Natural killer cell (primary cell): ENCODE results near the gene ADRM1. TPM values are rescaled to one million over a fixed set of nuclear protein-coding genes. Genes with fewer than 3 reads are reported as not detected.

Experiments used
- ATAC-seq, 3 donors: fragments of 150-1000 bp in 2 of 3; fragments of 200-7000 bp in 1 of 3; cut with Tn5 transposase; 1 replicate in 1 of 3; 2 replicates in 2 of 3; pipeline ENCODE4 v1.10.0; 2021; ENCODE audit warnings: mild to moderate bottlenecking in 2 of 3, moderate library complexity in 2 of 3
- DNase-seq, 2 donors: peaks; one replicate each; pipeline versions ENCODE4 v3.0.0 to v3.0.0-alpha.2; 2013 to 2021; ENCODE audit warnings: mixed read lengths in 1 of 2
- H3K27ac ChIP-seq: one replicate; pipeline ENCODE4 v1.5.1; 2013; ENCODE audit warnings: mild to moderate bottlenecking, low read length
- H3K27me3 ChIP-seq: one replicate; pipeline ENCODE4 v1.6.1; 2013; ENCODE audit warnings: low read length; ENCODE audit not compliant: control insufficient read depth, insufficient read depth
- H3K36me3 ChIP-seq: one replicate; pipeline ENCODE4 v1.6.1; 2013; ENCODE audit warnings: low read length; ENCODE audit not compliant: control insufficient read depth, insufficient read depth
- H3K4me1 ChIP-seq: one replicate; pipeline ENCODE4 v1.6.1; 2013; ENCODE audit warnings: low read length; ENCODE audit not compliant: control insufficient read depth, insufficient read depth
- H3K4me3 ChIP-seq: one replicate; pipeline ENCODE4 v1.5.1; 2013; ENCODE audit warnings: low read length
- H3K9me3 ChIP-seq: one replicate; pipeline ENCODE4 v1.6.1; 2013; ENCODE audit warnings: low read length; ENCODE audit not compliant: control insufficient read depth, insufficient read depth
- H3K27ac Mint-ChIP-seq, 2 donors: one replicate each; pipeline ENCODE4 v1.8.0; 2022; ENCODE audit warnings: mild to moderate bottlenecking in 2 of 2, mixed read lengths in 2 of 2, moderate library complexity in 1 of 2
- H3K27me3 Mint-ChIP-seq, 2 donors: one replicate each; pipeline ENCODE4 v1.8.0; 2022; ENCODE audit warnings: low read depth in 2 of 2, mixed read lengths in 2 of 2
- H3K36me3 Mint-ChIP-seq: one replicate; pipeline ENCODE4 v1.8.0; 2022; ENCODE audit warnings: mixed read lengths
- H3K4me1 Mint-ChIP-seq, 2 donors: one replicate each; pipeline ENCODE4 v1.8.0; 2022; ENCODE audit warnings: mixed read lengths in 2 of 2
- H3K4me3 Mint-ChIP-seq: one replicate; pipeline ENCODE4 v1.8.0; 2022; ENCODE audit warnings: mild to moderate bottlenecking, moderate library complexity, mixed read lengths
- H3K9me3 Mint-ChIP-seq, 2 donors: one replicate each; pipeline ENCODE4 v1.8.0; 2022; ENCODE audit warnings: mixed read lengths in 2 of 2
- CTCF ChIP-seq: fragments of 200-600 bp; IDR thresholded peaks from one replicate; pipeline ENCODE4 v1.8.0; 2022; ENCODE audit warnings: antibody characterized with exemption
- WGBS: methylation state at CpG from one replicate; pipeline ENCODE4 v1.1.7; 2013; ENCODE audit warnings: missing lambda C conversion rate; ENCODE audit not compliant: insufficient coverage; 5-methylcytosine and 5-hydroxymethylcytosine counted together
- intact Hi-C: fragments of 100-400 bp; cut with micrococcal nuclease; formaldehyde crosslinking; loops from one replicate; pipeline ENCODE4 v1.14.2; 2022
- total RNA-seq, 4 donors: library from RNA; stranded (reverse); fragments of 120-200 nt in 1 of 4; gene quantifications; one replicate each; pipeline versions ENCODE4 v1.2.3 to v1.2.4, GENCODE V29; 2013 to 2022

ADRM1 gene
- total RNA-seq, 3 donors from 2014 or later (not counting 1 experiment from before 2014, with no cell fraction given) = 81.4 to 88.4 (median 84.6) TPM

- peaks cover 27 to 37% of the 10 kb centered on the region in 2 donors for H3K4me1 Mint-ChIP-seq
- no peak overlapping the region for H3K27ac Mint-ChIP-seq
- no peaks in the 10 kb centered on the region for H3K27me3 Mint-ChIP-seq
- Histone ChIP-seq H3K36me3 (peaks cover 41% of the 10 kb centered on the region), H3K4me3 (no peak overlapping the region), H3K9me3 (no peaks in the 10 kb centered on the region), H3K4me1 (peaks cover 30% of the 10 kb centered on the region), H3K27me3 (no peaks in the 10 kb centered on the region), H3K27ac (no peak overlapping the region)
- intact Hi-C loops = no loop called here
- H3K9me3 Mint-ChIP-seq = no peaks in the 10 kb centered on the region
- no peak for ATAC-seq
- WGBS = 96% methylated on average over 27 of the region's 27 CpGs
- no peak for TF ChIP-seq CTCF
- no peak for DNase-seq
- H3K36me3 Mint-ChIP-seq = no peaks in the 10 kb centered on the region
- no peak overlapping the region for H3K4me3 Mint-ChIP-seq
These were observed 3.8 kb downstream of the ADRM1 start for GRCh38 chr20:62306414-62307187.

GRCh38 chr20:62307226-62308101 is 4.7 kb downstream of the ADRM1 start:
- DNase-seq = no peak
- peaks cover 25% of the 10 kb centered on the region for H3K4me1 ChIP-seq
- Mint-ChIP-seq H3K9me3 (no peaks in the 10 kb centered on the region), H3K4me3 (no peak overlapping the region), H3K27me3 (no peaks in the 10 kb centered on the region), H3K4me1 (peaks cover 21 to 28% of the 10 kb centered on the region in 2 donors), H3K27ac (no peak overlapping the region), H3K36me3 (no peaks in the 10 kb centered on the region)
- 97% methylated on average over 42 of the region's 42 CpGs for WGBS
- TF ChIP-seq CTCF = no peak
- no peak overlapping the region for H3K4me3 ChIP-seq
- H3K27me3 ChIP-seq = no peaks in the 10 kb centered on the region
- peaks cover 41% of the 10 kb centered on the region for H3K36me3 ChIP-seq
- no peak overlapping the region for H3K27ac ChIP-seq
- ATAC-seq = no peak
- intact Hi-C loops = no loop called here
- H3K9me3 ChIP-seq = no peaks in the 10 kb centered on the region

DNA sequence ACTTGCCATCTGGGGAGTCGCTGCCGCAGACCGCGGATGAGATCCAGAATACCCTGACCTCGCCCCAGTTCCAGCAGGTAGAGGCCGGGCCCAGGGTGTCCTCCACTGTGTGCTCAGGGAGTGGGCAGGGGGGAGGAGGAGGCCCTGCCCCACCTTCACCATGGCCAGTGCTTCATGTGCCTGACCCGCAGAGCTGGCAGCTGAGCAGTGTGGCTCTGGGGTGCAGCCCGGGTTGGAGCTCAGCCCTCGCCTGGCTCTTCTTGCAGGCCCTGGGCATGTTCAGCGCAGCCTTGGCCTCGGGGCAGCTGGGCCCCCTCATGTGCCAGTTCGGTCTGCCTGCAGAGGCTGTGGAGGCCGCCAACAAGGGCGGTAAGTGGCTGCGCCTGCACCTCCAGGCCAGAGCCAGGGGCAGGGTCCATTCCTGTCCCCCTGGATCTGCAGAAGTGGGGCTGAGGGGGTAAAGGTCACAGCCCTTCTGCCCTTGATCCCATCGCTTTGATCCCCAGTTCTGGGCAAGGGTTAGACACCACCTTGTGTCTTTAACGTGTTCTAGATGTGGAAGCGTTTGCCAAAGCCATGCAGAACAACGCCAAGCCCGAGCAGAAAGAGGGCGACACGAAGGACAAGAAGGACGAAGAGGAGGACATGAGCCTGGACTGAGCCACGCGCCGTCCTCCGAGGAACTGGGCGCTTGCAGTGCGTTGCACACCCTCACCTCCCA is 5.5 kb downstream of the ADRM1 start:
- peaks cover 25% of the 10 kb centered on the region for H3K4me1 ChIP-seq
- ATAC-seq (no peak), DNase-seq (no peak)
- no peak for TF ChIP-seq CTCF
- Mint-ChIP-seq H3K27ac (no peak overlapping the region), H3K4me1 (peaks cover 21 to 25% of the 10 kb centered on the region in 2 donors), H3K4me3 (no peak overlapping the region), H3K9me3 (no peaks in the 10 kb centered on the region), H3K36me3 (no peaks in the 10 kb centered on the region), H3K27me3 (no peaks in the 10 kb centered on the region)
- H3K27me3 ChIP-seq = no peaks in the 10 kb centered on the region
- intact Hi-C loops = no loop called here
- H3K9me3 ChIP-seq = no peaks in the 10 kb centered on the region
- H3K36me3 ChIP-seq = peaks cover 41% of the 10 kb centered on the region
- no peak overlapping the region for H3K4me3 ChIP-seq
- no peak overlapping the region for H3K27ac ChIP-seq
- WGBS = 97% methylated on average over 29 of the region's 29 CpGs
